ENCODE data around the gene ELMOD1.

Gene ELMOD1

DNA sequence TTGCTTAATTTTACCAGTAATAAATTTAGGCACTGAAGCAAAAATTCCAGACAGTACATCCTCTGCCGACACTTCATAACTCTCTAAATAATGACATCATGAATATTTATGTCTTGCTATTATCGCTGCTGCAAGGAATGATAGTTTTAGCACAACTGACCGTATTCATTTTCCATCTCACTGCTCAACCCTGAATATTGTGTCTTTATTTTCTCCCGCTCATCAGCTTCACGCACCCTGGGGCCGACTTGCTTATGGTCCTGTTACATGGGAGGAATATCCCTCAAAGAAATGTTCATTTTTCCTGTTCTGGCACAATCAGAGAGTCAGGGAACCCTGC, 87.7 kb downstream of the ELMOD1 start:
- Mint-ChIP-seq H3K9me3 (no peaks in the 10 kb centered on the region), H3K4me1 (no peaks in the 10 kb centered on the region), H3K36me3 (ENCODE audit: low read depth) (no peaks in the 10 kb centered on the region), H3K27ac (no peak overlapping the region), H3K4me3 (no peak overlapping the region), H3K27me3 (peaks cover 10% of the 10 kb centered on the region)
- ATAC-seq (no peak), DNase-seq (no peak)

DNA sequence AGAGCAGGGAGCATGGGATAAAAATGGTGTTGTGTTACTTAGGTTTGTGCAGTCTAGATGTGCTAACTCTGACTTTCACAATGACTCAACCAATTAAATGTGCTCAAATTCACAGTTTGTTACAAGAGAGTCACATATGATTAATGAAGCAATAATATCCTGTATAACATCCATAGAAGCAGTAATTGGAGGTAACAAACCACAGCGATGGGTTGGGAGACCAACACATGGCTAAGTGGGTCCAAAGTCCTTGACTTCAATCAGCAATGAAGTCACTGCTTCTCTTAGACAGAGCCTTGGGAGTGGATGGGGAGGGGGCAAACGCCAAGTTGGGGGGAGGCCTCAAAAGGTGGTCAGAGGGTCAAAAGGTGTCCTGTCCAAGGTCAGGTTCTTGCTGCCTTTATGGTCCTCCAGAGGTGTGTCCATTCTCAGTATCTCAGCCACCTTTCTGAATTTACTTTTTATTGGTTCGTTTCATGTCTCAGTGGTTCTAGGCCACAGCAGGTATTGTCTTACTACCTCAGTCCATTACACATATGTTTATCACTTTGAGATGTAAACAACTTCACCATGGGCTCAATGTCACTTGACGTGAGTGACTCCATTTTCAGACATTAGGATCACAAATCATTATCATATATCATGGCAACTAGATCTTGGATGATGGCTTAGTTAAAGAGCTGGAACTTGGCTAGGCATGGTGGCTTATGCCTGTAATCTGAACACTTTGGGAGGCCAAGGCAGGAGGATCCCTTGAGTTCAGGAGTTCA, 88.5 kb downstream of the ELMOD1 start:
- Mint-ChIP-seq H3K27me3 (peaks cover 5% of the 10 kb centered on the region), H3K4me3 (no peak overlapping the region)

GRCh38 chr11:107682171-107682570, 91.2 kb downstream of the ELMOD1 start:
- Mint-ChIP-seq H3K4me3 (no peak overlapping the region), H3K36me3 (ENCODE audit: low read depth) (no peaks in the 10 kb centered on the region), H3K4me1 (no peaks in the 10 kb centered on the region), H3K9me3 (no peaks in the 10 kb centered on the region), H3K27me3 (peaks cover 4% of the 10 kb centered on the region), H3K27ac (no peak overlapping the region)
- no peak for DNase-seq
- ATAC-seq, result no peak

More for the DNA sequence above, 88.5 kb downstream of the ELMOD1 start:
- Mint-ChIP-seq H3K36me3 (ENCODE audit: low read depth) (no peaks in the 10 kb centered on the region), H3K9me3 (no peaks in the 10 kb centered on the region), H3K27ac (no peak overlapping the region), H3K4me1 (no peaks in the 10 kb centered on the region)
- no peak for ATAC-seq
- DNase-seq, result no peak

GRCh38 chr11:107682572-107682971, 91.6 kb downstream of the ELMOD1 start:
- no peaks in the 10 kb centered on the region for H3K36me3 Mint-ChIP-seq (ENCODE audit: low read depth)
- no peak for DNase-seq
- H3K4me3 Mint-ChIP-seq, result no peak overlapping the region
- H3K4me1 Mint-ChIP-seq, result no peaks in the 10 kb centered on the region
- H3K27me3 Mint-ChIP-seq, result peaks cover 4% of the 10 kb centered on the region
- H3K9me3 Mint-ChIP-seq, result no peaks in the 10 kb centered on the region
- no peak for ATAC-seq
- H3K27ac Mint-ChIP-seq, result no peak overlapping the region

DNA sequence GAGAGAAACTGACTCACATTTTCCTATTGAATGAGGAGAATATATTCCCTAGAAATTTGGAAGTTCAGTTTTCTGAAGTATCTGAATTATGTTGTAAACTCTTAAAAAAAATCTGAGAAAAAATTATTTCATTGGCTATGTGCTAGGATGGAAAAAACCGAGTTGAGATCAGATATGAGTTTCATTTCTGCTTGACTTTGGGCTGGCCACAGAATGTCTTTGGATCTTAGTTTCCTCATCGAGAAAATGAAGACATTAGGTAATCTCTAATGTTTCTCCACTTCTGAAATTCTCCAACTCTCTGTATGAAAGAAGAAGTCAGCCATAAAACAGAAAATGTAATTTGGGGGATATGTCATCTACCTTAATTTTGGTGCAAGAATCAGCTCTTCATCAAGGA, 92.1 kb downstream of the ELMOD1 start:
- Mint-ChIP-seq H3K4me3 (no peak overlapping the region), H3K36me3 (ENCODE audit: low read depth) (no peaks in the 10 kb centered on the region), H3K27ac (no peak overlapping the region), H3K27me3 (peaks cover 4% of the 10 kb centered on the region), H3K9me3 (no peaks in the 10 kb centered on the region), H3K4me1 (no peaks in the 10 kb centered on the region)
- no peak for DNase-seq
- no peak for ATAC-seq

GRCh38 chr11:107683807-107684206, 92.9 kb downstream of the ELMOD1 start:
- no peaks in the 10 kb centered on the region for H3K36me3 Mint-ChIP-seq (ENCODE audit: low read depth)
- DNase-seq, result no peak
- no peaks in the 10 kb centered on the region for H3K9me3 Mint-ChIP-seq
- no peak for ATAC-seq
- no peak overlapping the region for H3K27ac Mint-ChIP-seq
- H3K4me1 Mint-ChIP-seq, result no peaks in the 10 kb centered on the region
- peaks cover 4% of the 10 kb centered on the region for H3K27me3 Mint-ChIP-seq
- H3K4me3 Mint-ChIP-seq, result no peak overlapping the region

GRCh38 chr11:107688322-107688918, 97.5 kb downstream of the ELMOD1 start:
- no peaks in the 10 kb centered on the region for H3K4me1 Mint-ChIP-seq
- ATAC-seq, result no peak
- H3K36me3 Mint-ChIP-seq (ENCODE audit: low read depth), result no peaks in the 10 kb centered on the region
- DNase-seq, result no peak
- H3K27me3 Mint-ChIP-seq, result peaks cover 18% of the 10 kb centered on the region
- H3K9me3 Mint-ChIP-seq, result no peaks in the 10 kb centered on the region
- H3K4me3 Mint-ChIP-seq, result no peak overlapping the region
- H3K27ac Mint-ChIP-seq, result no peak overlapping the region

DNA sequence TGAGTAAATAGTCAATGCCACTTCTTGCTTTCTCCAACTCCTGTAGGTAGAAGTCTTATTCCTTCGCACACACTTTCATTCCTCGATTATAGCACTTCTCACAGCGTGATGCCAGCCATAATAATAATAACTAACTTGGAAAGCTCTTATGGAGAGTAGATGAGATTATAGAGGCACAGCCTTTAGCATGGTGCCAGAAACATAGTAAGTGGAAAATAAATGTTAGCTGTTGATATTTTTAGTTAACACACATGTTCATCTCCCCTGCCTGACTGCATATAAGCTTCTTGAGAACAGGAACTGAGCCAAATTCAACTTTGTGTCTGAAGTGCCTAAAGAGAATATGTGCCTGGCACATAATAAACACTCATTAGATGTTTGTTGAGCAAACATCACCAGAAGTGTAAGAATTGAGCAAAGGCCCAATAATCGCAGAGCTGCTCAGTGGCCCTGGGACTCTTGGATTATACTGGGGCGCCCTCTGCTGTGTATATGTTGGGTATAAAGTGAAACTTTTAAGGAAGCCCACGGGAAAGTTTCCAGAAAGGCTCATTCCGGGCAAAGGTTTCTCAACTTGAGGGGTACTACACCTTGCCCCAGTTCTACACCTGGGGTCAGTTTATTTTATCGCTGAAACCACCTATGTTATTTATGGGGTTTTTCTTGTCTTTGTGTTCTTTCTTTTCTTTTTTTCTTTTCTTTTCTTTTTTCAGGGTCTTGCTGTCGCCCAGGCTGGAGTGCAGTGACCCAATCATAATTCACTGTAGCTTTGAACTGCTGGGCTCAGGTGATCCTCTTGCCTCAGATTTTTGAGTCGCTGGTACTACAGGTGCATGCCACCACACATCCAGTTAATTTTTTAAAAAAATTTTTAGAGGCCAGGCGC, 98.6 kb downstream of the ELMOD1 start:
- H3K9me3 Mint-ChIP-seq, result no peaks in the 10 kb centered on the region
- H3K36me3 Mint-ChIP-seq (ENCODE audit: low read depth), result no peaks in the 10 kb centered on the region
- H3K27me3 Mint-ChIP-seq, result peaks cover 18% of the 10 kb centered on the region
- H3K4me1 Mint-ChIP-seq, result no peaks in the 10 kb centered on the region
- H3K27ac Mint-ChIP-seq, result no peak overlapping the region
- peak; percentile 62 for DNase-seq
- ATAC-seq, result peak; percentile 52
- no peak overlapping the region for H3K4me3 Mint-ChIP-seq

DNA sequence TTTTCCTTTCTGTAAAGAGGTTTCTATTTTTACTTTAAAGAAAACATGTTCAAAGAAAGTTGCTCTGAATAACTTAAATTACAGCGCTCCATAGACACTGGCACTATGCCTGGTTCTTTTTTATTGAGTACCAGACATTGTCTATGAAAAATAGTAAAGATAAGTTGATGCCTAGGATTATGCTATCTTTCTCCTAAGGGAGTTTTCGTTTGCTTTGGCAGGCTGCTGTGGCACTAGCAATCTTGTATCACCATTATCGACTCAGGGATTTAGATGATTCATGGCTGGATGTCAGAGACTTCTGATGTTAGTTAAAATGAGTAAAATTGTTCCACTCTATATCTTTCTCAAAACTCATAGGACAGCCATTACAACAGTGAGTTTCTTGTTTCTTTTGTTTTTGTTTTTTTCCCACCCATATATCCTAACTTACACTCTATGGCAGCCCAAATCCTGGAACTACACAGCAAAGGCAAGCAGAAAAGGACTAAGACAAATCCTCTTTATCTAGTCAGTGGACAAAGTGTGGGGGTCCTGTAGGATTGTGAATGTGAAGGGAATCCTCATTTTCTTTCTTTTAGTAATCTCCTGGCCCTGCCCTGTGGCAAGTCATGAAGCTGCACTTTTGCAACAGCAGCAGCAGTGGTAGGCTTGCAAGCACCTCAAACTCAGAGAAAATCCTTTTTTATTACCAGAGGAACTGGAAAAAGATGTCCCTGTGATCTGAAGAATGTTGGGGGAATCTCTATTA, 100.2 kb downstream of the ELMOD1 start:
- H3K9me3 Mint-ChIP-seq, result no peaks in the 10 kb centered on the region
- ATAC-seq (no peak), DNase-seq (no peak)
- peaks cover 18% of the 10 kb centered on the region for H3K27me3 Mint-ChIP-seq
- no peaks in the 10 kb centered on the region for H3K36me3 Mint-ChIP-seq (ENCODE audit: low read depth)
- H3K4me3 Mint-ChIP-seq, result no peak overlapping the region
- no peaks in the 10 kb centered on the region for H3K4me1 Mint-ChIP-seq
- no peak overlapping the region for H3K27ac Mint-ChIP-seq

DNA sequence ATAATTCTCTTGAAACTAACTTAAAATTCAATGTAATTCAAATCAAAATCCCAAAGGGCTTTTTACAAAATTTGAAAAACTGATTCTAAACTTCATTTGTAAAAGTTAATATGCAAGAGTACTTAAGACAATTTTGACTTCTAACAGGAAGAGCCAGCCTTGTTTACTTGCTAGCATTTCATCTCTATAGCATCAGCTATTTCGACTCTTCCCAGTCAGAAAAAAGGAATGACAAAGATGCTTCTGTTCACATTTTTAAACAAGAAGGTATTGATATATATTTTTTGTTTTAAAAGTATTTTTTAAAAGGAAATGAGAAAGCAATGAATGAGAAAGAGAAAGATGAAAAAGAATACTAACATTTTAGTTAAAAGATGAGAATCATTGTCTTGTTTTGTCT, 104.5 kb downstream of the ELMOD1 start:
- H3K4me1 Mint-ChIP-seq, result no peaks in the 10 kb centered on the region
- no peak overlapping the region for H3K27ac Mint-ChIP-seq
- no peaks in the 10 kb centered on the region for H3K9me3 Mint-ChIP-seq
- no peaks in the 10 kb centered on the region for H3K36me3 Mint-ChIP-seq (ENCODE audit: low read depth)
- DNase-seq, result no peak
- no peak for ATAC-seq
- H3K4me3 Mint-ChIP-seq, result no peak overlapping the region
- peaks cover 26% of the 10 kb centered on the region for H3K27me3 Mint-ChIP-seq

GRCh38 chr11:107696140-107696539, 105.2 kb downstream of the ELMOD1 start:
- Mint-ChIP-seq H3K36me3 (ENCODE audit: low read depth) (no peaks in the 10 kb centered on the region), H3K4me3 (no peak overlapping the region), H3K4me1 (no peaks in the 10 kb centered on the region), H3K9me3 (no peaks in the 10 kb centered on the region), H3K27ac (no peak overlapping the region), H3K27me3 (peaks cover 21% of the 10 kb centered on the region)
- no peak for DNase-seq
- ATAC-seq, result no peak

- H3K27me3 Mint-ChIP-seq, result peaks cover 17% of the 10 kb centered on the region
- no peaks in the 10 kb centered on the region for H3K4me1 Mint-ChIP-seq
- H3K27ac Mint-ChIP-seq, result no peak overlapping the region
- DNase-seq, result no peak
- H3K9me3 Mint-ChIP-seq, result no peaks in the 10 kb centered on the region
- H3K4me3 Mint-ChIP-seq, result no peak overlapping the region
- H3K36me3 Mint-ChIP-seq (ENCODE audit: low read depth), result no peaks in the 10 kb centered on the region
- ATAC-seq, result no peak
These were observed 106.3 kb downstream of the ELMOD1 start for GRCh38 chr11:107697291-107697690.

GRCh38 chr11:107699371-107700285, 108.7 kb downstream of the ELMOD1 start:
- ATAC-seq (no peak), DNase-seq (no peak)
- no peaks in the 10 kb centered on the region for H3K9me3 Mint-ChIP-seq
- no peaks in the 10 kb centered on the region for H3K4me1 Mint-ChIP-seq
- no peaks in the 10 kb centered on the region for H3K36me3 Mint-ChIP-seq (ENCODE audit: low read depth)
- H3K27me3 Mint-ChIP-seq, result peaks cover 18% of the 10 kb centered on the region
- no peak overlapping the region for H3K27ac Mint-ChIP-seq
- no peak overlapping the region for H3K4me3 Mint-ChIP-seq

All from activated naive CD8-positive, alpha-beta T cell treated with anti-CD3 and anti-CD28 coated beads, Interleukin-2, amount 50 U/mL, for 24 hours (primary cell).